Epithelial cell of proximal tubule (primary cell): ENCODE measurements around the gene HS3ST1. TPM values are rescaled to one million over a fixed set of nuclear protein-coding genes. Genes with fewer than 3 reads are reported as not detected.

Source experiments
- DNase-seq: peaks from one replicate; pipeline ENCODE4 v3.0.0-alpha.2; 2011; ENCODE audit warnings: low read depth
- H3K4me3 ChIP-seq: 2 replicates; pipeline ENCODE4 v1.5.1; 2011; ENCODE audit warnings: low read depth, mild to moderate bottlenecking, low read length
- total RNA-seq: library from RNA; depleted of rRNA; stranded (reverse); fragments of >200 nt; gene quantifications from 2 replicates; pipeline ENCODE4 v1.2.3, GENCODE V29; 2015
- TF ChIP-seq, protein P1 (sequence below): conservative IDR thresholded peaks from 2 replicates; pipeline ENCODE4 v1.5.1; 2012; ENCODE audit warnings: low read depth, mild to moderate bottlenecking, low read length

Gene HS3ST1
- total RNA-seq, 1 donor from 2014 or later, result 5.1 TPM

DNA sequence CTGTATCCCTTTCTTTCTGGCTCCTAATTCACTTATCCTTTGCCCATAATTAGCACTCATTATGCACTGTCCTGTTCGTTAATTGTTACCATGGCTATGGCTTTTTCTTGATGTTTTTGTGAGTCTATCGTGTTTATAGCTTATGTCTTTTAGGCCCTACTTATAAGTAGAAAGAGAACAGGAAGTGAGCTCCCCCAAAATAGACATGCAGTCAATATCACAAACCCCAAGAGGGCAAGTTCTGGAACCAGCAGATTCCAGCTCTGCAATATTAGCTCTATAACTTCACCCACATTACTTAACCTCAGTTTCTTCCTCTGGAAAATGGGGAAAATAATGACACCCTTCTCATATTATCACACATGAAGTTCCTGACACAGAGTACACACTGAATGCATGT lies 7.4 kb upstream of the HS3ST1 start:
- H3K4me3 ChIP-seq, result no peak overlapping the region
- TF ChIP-seq, protein P1, sequence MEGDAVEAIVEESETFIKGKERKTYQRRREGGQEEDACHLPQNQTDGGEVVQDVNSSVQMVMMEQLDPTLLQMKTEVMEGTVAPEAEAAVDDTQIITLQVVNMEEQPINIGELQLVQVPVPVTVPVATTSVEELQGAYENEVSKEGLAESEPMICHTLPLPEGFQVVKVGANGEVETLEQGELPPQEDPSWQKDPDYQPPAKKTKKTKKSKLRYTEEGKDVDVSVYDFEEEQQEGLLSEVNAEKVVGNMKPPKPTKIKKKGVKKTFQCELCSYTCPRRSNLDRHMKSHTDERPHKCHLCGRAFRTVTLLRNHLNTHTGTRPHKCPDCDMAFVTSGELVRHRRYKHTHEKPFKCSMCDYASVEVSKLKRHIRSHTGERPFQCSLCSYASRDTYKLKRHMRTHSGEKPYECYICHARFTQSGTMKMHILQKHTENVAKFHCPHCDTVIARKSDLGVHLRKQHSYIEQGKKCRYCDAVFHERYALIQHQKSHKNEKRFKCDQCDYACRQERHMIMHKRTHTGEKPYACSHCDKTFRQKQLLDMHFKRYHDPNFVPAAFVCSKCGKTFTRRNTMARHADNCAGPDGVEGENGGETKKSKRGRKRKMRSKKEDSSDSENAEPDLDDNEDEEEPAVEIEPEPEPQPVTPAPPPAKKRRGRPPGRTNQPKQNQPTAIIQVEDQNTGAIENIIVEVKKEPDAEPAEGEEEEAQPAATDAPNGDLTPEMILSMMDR, result no peak
- no peak for DNase-seq

DNA sequence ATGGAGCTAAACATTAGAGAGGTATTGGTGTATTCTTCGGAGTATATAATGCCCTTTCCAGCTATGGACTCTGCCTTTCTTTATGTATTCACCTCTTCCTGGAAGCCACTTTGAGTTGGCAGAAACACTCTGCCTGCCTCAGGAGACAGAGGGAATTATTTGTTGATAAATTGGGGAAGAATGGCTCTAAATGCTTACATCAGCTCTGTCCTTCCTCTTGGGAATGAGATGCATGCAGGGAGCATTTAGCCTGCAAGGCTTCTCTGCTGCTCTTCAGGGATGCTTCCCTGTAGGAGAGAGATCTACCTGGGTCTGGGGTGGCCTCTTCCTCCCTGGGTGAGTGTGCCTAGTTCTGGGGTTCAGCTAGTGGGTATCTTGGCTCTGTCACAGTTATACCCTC lies 6.9 kb upstream of the HS3ST1 start:
- no peak for DNase-seq
- H3K4me3 ChIP-seq, result no peak overlapping the region
- TF ChIP-seq, protein P1, result no peak

DNA sequence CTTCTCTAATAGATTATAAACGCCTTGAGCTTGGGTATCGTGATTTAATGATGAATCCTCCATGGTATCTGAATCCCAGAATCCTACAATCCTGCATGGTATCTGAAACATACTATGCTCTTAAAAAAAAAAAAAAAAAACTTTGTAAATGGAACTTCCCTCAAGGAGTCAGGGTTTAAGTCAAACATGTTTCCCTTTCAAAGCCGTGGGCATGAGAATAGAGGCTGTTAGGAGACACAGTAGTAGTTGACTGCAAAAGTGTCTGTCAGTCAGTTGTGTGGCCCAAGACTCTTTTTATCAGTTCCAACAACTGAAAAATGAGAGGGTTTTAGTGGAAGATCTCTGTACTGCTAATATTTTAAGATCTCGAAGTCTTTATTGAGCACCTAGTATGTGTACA lies 2.4 kb upstream of the HS3ST1 start:
- TF ChIP-seq, protein P1, result no peak
- no peak for DNase-seq
- no peak overlapping the region for H3K4me3 ChIP-seq

DNA sequence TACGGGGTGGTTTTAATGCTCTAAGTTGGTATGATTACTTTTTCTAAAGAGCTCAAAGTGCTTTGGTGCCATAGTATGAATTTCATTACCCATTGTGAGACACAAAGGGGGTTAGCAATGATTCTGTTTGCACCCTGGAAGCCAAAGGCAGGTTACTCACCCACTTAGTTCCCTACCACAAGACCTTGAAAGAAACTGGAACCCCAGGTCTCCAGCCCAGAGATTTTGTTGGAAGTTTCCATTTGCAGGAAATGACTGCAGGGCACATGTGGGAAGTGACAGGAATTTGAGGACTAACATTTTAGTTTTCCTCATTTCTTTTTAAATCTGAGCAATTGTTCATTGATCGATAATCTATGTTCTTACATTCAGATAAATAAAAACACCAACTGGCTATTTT lies 1.8 kb upstream of the HS3ST1 start:
- peak overlapping the region; percentile 87 for H3K4me3 ChIP-seq
- TF ChIP-seq, protein P1, result no peak
- DNase-seq, result no peak

DNA sequence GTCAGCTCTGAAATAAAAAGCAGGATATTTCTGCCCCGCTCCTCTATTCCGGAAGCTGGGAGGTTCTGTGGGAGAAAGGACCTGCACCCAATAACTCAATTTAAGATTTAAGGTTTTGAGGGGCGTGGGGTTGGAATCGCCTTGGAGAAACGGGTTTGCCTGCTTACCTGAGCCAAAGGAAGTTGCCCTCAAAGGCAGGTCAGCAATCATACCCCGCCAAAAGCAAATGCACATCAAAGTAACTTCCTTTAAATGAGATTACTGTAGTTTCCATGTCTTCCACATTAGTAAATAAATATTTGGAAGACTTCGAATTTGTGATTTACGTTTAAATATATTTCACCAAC lies 978 bp upstream of the HS3ST1 start:
- DNase-seq, result no peak
- peak overlapping the region; percentile 87 for H3K4me3 ChIP-seq

DNA sequence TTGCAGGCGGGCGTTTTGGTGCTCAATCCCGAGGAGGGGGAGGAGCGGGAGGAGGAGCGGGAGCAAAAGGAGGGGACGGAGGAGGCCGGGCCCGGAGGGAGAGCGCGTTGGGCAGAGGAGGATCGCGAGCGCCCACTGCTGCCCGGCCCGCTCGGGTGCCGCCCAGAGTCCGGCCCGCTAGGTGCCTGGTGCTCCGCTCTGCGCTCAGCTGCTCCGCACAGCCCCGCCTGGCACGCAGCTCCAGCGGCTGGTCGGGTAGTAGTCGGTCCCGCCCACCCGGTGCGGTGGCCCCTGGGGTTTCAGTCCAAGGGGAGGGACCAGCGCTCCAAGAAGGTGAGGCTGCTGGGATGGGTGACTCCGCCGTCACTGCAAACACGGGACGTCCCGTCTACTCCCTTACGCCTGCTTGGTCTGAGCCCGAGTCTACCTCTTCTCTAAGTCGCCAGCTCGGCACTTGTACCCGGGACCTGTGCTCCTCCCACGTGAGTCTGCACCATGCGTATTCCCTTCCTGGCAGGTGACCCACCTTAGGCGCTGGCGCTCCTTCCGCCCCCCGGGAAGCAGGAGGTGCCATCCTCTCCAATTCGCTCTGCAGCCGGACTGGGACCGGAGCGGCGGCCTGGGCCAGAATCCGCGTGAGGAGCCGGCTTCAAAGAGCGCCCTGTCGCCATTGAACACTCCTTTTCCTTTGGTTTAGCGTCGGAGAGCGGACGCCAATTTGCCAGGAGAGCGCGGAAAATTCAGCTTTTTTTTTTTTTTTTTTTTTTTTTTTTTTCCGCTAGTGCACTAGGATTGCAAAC lies 405 bp upstream of the HS3ST1 start:
- DNase-seq, result peak; percentile 29
- TF ChIP-seq, protein P1, result peak; percentile 66
- H3K4me3 ChIP-seq, result peak overlapping the region; percentile 87

More for the DNA sequence above, 978 bp upstream of the HS3ST1 start:
- TF ChIP-seq, protein P1, result no peak
